CD14-positive monocyte (primary cell): Measurements from ENCODE around the gene UBQLN3. TPM values are rescaled to one million over a fixed set of nuclear protein-coding genes. Genes with fewer than 3 reads are reported as not detected.

ENCODE experiments used
- DNase-seq, 3 donors: peaks; one replicate each; pipeline ENCODE4 v3.0.0-alpha.2; 2011 to 2022
- H2AFZ ChIP-seq: 2 replicates; pipeline ENCODE4 v1.6.0; 2012; ENCODE audit warnings: mild to moderate bottlenecking, low read depth, low read length, inconsistent platforms; ENCODE audit not compliant: insufficient read depth, poor library complexity, severe bottlenecking
- H3K27ac ChIP-seq, 2 donors: 1 replicate in 1 of 2; 2 replicates in 1 of 2; pipeline ENCODE4 v1.5.1; 2012 to 2013; ENCODE audit warnings: low read length in 2 of 2, control low read depth in 1 of 2, inconsistent platforms in 1 of 2, low read depth in 1 of 2, mild to moderate bottlenecking in 1 of 2
- H3K27me3 ChIP-seq, 2 donors: one replicate each; pipeline versions ENCODE4 v1.6.0 to v1.6.1; 2011 to 2013; ENCODE audit warnings: low read length in 2 of 2; ENCODE audit not compliant: control insufficient read depth in 2 of 2, insufficient read depth in 2 of 2
- H3K36me3 ChIP-seq, 2 donors: replicated peaks in 1 of 2; 1 replicate in 1 of 2; 2 replicates in 1 of 2; pipeline versions ENCODE4 v1.5.1 to v1.6.1; 2012 to 2013; ENCODE audit warnings: low read length in 2 of 2, control low read depth in 1 of 2, inconsistent platforms in 1 of 2, mild to moderate bottlenecking in 1 of 2; ENCODE audit not compliant: insufficient read depth in 2 of 2, control insufficient read depth in 1 of 2
- H3K4me1 ChIP-seq, 2 donors: 1 replicate in 1 of 2; 2 replicates in 1 of 2; pipeline versions ENCODE4 v1.5.1 to v1.6.1; 2012 to 2013; ENCODE audit warnings: low read length in 2 of 2, control low read depth in 1 of 2, inconsistent platforms in 1 of 2, mild to moderate bottlenecking in 1 of 2, moderate library complexity in 1 of 2; ENCODE audit not compliant: insufficient read depth in 2 of 2, control insufficient read depth in 1 of 2
- H3K4me2 ChIP-seq: replicated peaks from 2 replicates; pipeline ENCODE3; 2012; ENCODE audit warnings: low read length, moderate library complexity, mild to moderate bottlenecking; ENCODE audit not compliant: poor library complexity, severe bottlenecking; ENCODE audit errors: extremely low read depth
- H3K4me3 ChIP-seq, 3 experiments: fragments of 200-600 bp in 1 of 3; sonication (generic) in 1 of 3; replicated peaks in 1 of 3; 1 replicate in 2 of 3; 2 replicates in 1 of 3; pipeline ENCODE4 v1.5.1; 2011 to 2013; ENCODE audit warnings: low read length in 3 of 3, mild to moderate bottlenecking in 3 of 3, control low read depth in 2 of 3, low read depth in 2 of 3, inconsistent platforms in 1 of 3, moderate library complexity in 1 of 3
- H3K79me2 ChIP-seq: 2 replicates; pipeline ENCODE4 v1.6.0; 2012; ENCODE audit warnings: mild to moderate bottlenecking, control low read depth, inconsistent platforms, low read length, moderate library complexity; ENCODE audit not compliant: insufficient read depth
- H3K9ac ChIP-seq: 2 replicates; pipeline ENCODE4 v1.6.0; 2017; ENCODE audit warnings: low read length, mild to moderate bottlenecking; ENCODE audit not compliant: insufficient read depth, poor library complexity, severe bottlenecking
- H3K9me3 ChIP-seq, 2 donors: replicated peaks in 1 of 2; 1 replicate in 1 of 2; 2 replicates in 1 of 2; pipeline versions ENCODE4 v1.5.1 to v1.6.1; 2012 to 2013; ENCODE audit warnings: low read length in 2 of 2, control low read depth in 1 of 2; ENCODE audit not compliant: control insufficient read depth in 1 of 2, insufficient read depth in 1 of 2
- H4K20me1 ChIP-seq: 2 replicates; pipeline ENCODE4 v1.6.0; 2012; ENCODE audit warnings: mild to moderate bottlenecking, low read length, control low read depth, moderate library complexity; ENCODE audit not compliant: insufficient read depth
- H3K27ac Mint-ChIP-seq, 7 donors: one replicate each; pipeline ENCODE4 v1.8.0; 2020; ENCODE audit warnings: mild to moderate bottlenecking in 7 of 7, mixed read lengths in 7 of 7, moderate library complexity in 6 of 7, inconsistent platforms in 2 of 7
- H3K27me3 Mint-ChIP-seq, 3 donors: one replicate each; pipeline ENCODE4 v1.8.0; 2021 to 2022; ENCODE audit warnings: low read depth in 3 of 3, mild to moderate bottlenecking in 3 of 3, mixed read lengths in 3 of 3, moderate library complexity in 3 of 3, inconsistent platforms in 1 of 3
- H3K36me3 Mint-ChIP-seq, 2 donors: one replicate each; pipeline ENCODE4 v1.8.0; 2020; ENCODE audit warnings: mixed read lengths in 2 of 2, inconsistent platforms in 1 of 2, mild to moderate bottlenecking in 1 of 2
- H3K4me1 Mint-ChIP-seq: one replicate; pipeline ENCODE4 v1.8.0; 2020; ENCODE audit warnings: mild to moderate bottlenecking, mixed read lengths
- H3K4me3 Mint-ChIP-seq, 2 donors: one replicate each; pipeline ENCODE4 v1.8.0; 2020; ENCODE audit warnings: mild to moderate bottlenecking in 2 of 2, mixed read lengths in 2 of 2, moderate library complexity in 1 of 2
- H3K9me3 Mint-ChIP-seq, 7 donors: one replicate each; pipeline ENCODE4 v1.8.0; 2020 to 2022; ENCODE audit warnings: mixed read lengths in 7 of 7, mild to moderate bottlenecking in 6 of 7, moderate library complexity in 6 of 7, inconsistent platforms in 2 of 7
- CTCF ChIP-seq: fragments of 200-600 bp; IDR thresholded peaks from one replicate; pipeline ENCODE4 v1.8.0; 2022; ENCODE audit warnings: antibody characterized with exemption, mild to moderate bottlenecking
- WGBS: methylation state at CpG from one replicate; pipeline ENCODE4 v1.1.5; 2013; ENCODE audit warnings: missing lambda C conversion rate; ENCODE audit not compliant: insufficient coverage; 5-methylcytosine and 5-hydroxymethylcytosine counted together
- intact Hi-C, 2 donors: fragments of 100-400 bp; cut with micrococcal nuclease; formaldehyde crosslinking; loops; one replicate each; pipeline versions ENCODE4 v1.15.0 to v1.15.1; 2023
- polyA plus RNA-seq, 3 donors: library from polyadenylated mRNA; depleted of rRNA in 1 of 3; unstranded in 2 of 3; stranded (reverse) in 1 of 3; fragments of 300-500 nt in 2 of 3; fragments of >200 nt in 1 of 3; fragmentation: Illumina TruSeq in 2 of 3; gene quantifications; 1 replicate in 2 of 3; 2 replicates in 1 of 3; pipeline ENCODE4 v1.2.3, GENCODE V29; 2012 to 2021

UBQLN3 gene
- polyA plus RNA-seq, 3 donors: not detected

GRCh38 chr11:5473921-5474320 lies 35.8 kb downstream of the UBQLN3 start:
- H3K9me3 ChIP-seq: no peaks in the 10 kb centered on the region
- Mint-ChIP-seq H3K4me1 (peaks cover 4% of the 10 kb centered on the region), H3K27ac (no peak overlapping the region), H3K4me3 (no peak overlapping the region), H3K27me3 (peaks cover 0 to 3% (median 0%) of the 10 kb centered on the region in 3 donors), H3K9me3 (peaks cover 0 to 1% (median 0%) of the 10 kb centered on the region in 7 donors), H3K36me3 (no peaks in the 10 kb centered on the region)
- TF ChIP-seq CTCF: no peak
- H3K4me2 ChIP-seq: no peak overlapping the region
- H3K4me1 ChIP-seq: no peaks in the 10 kb centered on the region
- H3K27me3 ChIP-seq: no peaks in the 10 kb centered on the region
- H2AFZ ChIP-seq: no peak overlapping the region
- intact Hi-C loops: no loop called here
- H3K79me2 ChIP-seq: no peaks in the 10 kb centered on the region
- no peak overlapping the region for H3K27ac ChIP-seq
- no peak overlapping the region for H3K4me3 ChIP-seq
- H4K20me1 ChIP-seq: no peaks in the 10 kb centered on the region
- no peak for DNase-seq
- H3K9ac ChIP-seq: no peak overlapping the region
- H3K36me3 ChIP-seq: no peaks in the 10 kb centered on the region

DNA sequence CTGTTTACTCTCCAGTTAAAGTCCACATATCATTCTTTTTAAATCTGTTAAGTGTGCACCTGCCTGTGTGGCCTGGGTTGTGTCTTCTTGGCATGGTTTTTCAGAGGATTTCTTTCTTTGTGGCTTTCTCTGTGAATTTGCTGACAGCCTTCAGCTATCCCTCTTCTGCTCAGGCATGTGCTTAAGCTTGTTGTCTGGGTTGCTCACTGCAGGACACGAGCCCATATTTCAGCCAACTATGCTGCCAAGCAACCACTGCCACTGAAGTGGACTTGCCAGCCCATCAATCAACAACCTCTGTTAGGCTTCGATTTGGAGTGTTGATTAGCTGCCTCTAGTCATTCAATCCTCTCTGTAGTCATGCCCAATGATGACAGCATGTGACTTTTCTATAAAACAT lies 42.2 kb downstream of the UBQLN3 start:
- H3K36me3 ChIP-seq: no peaks in the 10 kb centered on the region
- H3K4me2 ChIP-seq: no peak overlapping the region
- H3K4me3 Mint-ChIP-seq: no peak overlapping the region
- no peak for DNase-seq
- no peak overlapping the region for H3K9ac ChIP-seq
- no peak overlapping the region for H3K4me3 ChIP-seq
- H3K27me3 ChIP-seq: no peaks in the 10 kb centered on the region
- 100% methylated on average over 1 of the region's 2 CpGs for WGBS
- TF ChIP-seq CTCF: no peak
- no peaks in the 10 kb centered on the region for H3K4me1 ChIP-seq
- no peaks in the 10 kb centered on the region for H3K79me2 ChIP-seq
- peak overlapping the region in 1 of 7 donors; percentile 14 for H3K27ac Mint-ChIP-seq
- H3K4me1 Mint-ChIP-seq: peaks cover 5% of the 10 kb centered on the region
- H3K9me3 ChIP-seq: no peaks in the 10 kb centered on the region
- no peaks in the 10 kb centered on the region for H4K20me1 ChIP-seq
- H3K36me3 Mint-ChIP-seq: no peaks in the 10 kb centered on the region
- no peak overlapping the region for H3K27ac ChIP-seq
- H2AFZ ChIP-seq: no peak overlapping the region
- peaks cover 0 to 5% (median 0%) of the 10 kb centered on the region in 7 donors for H3K9me3 Mint-ChIP-seq
- peaks cover 0 to 1% (median 1%) of the 10 kb centered on the region in 3 donors for H3K27me3 Mint-ChIP-seq
- intact Hi-C loops: no loop called here
